Measurements from ENCODE around the gene STK39.

The STK39 gene

GRCh38 chr2:168191955-168192785 is 55.2 kb downstream of the STK39 start:
- peak overlapping the region; percentile 54 for H3K4me3 Mint-ChIP-seq
- no peak for DNase-seq (ENCODE audit: low spot score)
- H3K4me1 Mint-ChIP-seq (ENCODE audit: low read depth) = peaks cover 81% of the 10 kb centered on the region
- H3K27me3 Mint-ChIP-seq (ENCODE audit: low read depth) = no peaks in the 10 kb centered on the region
- peaks cover 18% of the 10 kb centered on the region for H3K36me3 Mint-ChIP-seq (ENCODE audit: low read depth)
- H3K9me3 Mint-ChIP-seq = peaks cover 3% of the 10 kb centered on the region
- H3K27ac Mint-ChIP-seq = peak overlapping the region; percentile 23

- DNase-seq (ENCODE audit: low spot score) = no peak
- Mint-ChIP-seq H3K4me3 (no peak overlapping the region), H3K27me3 (ENCODE audit: low read depth) (no peaks in the 10 kb centered on the region), H3K27ac (no peak overlapping the region), H3K36me3 (ENCODE audit: low read depth) (peaks cover 11% of the 10 kb centered on the region), H3K4me1 (ENCODE audit: low read depth) (peaks cover 78% of the 10 kb centered on the region), H3K9me3 (no peaks in the 10 kb centered on the region)
These were observed 56.6 kb downstream of the STK39 start for GRCh38 chr2:168190590-168191336.

- H3K4me1 Mint-ChIP-seq (ENCODE audit: low read depth) = peaks cover 79% of the 10 kb centered on the region
- H3K27ac Mint-ChIP-seq = no peak overlapping the region
- H3K36me3 Mint-ChIP-seq (ENCODE audit: low read depth) = peaks cover 11% of the 10 kb centered on the region
- no peak overlapping the region for H3K4me3 Mint-ChIP-seq
- no peak for DNase-seq (ENCODE audit: low spot score)
- no peaks in the 10 kb centered on the region for H3K9me3 Mint-ChIP-seq
- no peaks in the 10 kb centered on the region for H3K27me3 Mint-ChIP-seq (ENCODE audit: low read depth)
These were observed 57.4 kb downstream of the STK39 start for GRCh38 chr2:168189835-168190569.

- no peak overlapping the region for H3K4me3 Mint-ChIP-seq
- H3K36me3 Mint-ChIP-seq (ENCODE audit: low read depth) = peaks cover 13% of the 10 kb centered on the region
- H3K27me3 Mint-ChIP-seq (ENCODE audit: low read depth) = no peaks in the 10 kb centered on the region
- H3K27ac Mint-ChIP-seq = no peak overlapping the region
- no peaks in the 10 kb centered on the region for H3K9me3 Mint-ChIP-seq
- DNase-seq (ENCODE audit: low spot score) = no peak
- H3K4me1 Mint-ChIP-seq (ENCODE audit: low read depth) = peaks cover 85% of the 10 kb centered on the region
These were observed 59.4 kb downstream of the STK39 start for GRCh38 chr2:168188002-168188401.

GRCh38 chr2:168186452-168186851 is 60.9 kb downstream of the STK39 start:
- H3K4me3 Mint-ChIP-seq = no peak overlapping the region
- peaks cover 87% of the 10 kb centered on the region for H3K4me1 Mint-ChIP-seq (ENCODE audit: low read depth)
- no peaks in the 10 kb centered on the region for H3K9me3 Mint-ChIP-seq
- H3K27me3 Mint-ChIP-seq (ENCODE audit: low read depth) = no peaks in the 10 kb centered on the region
- no peak overlapping the region for H3K27ac Mint-ChIP-seq
- DNase-seq (ENCODE audit: low spot score) = no peak
- peaks cover 17% of the 10 kb centered on the region for H3K36me3 Mint-ChIP-seq (ENCODE audit: low read depth)

- H3K9me3 Mint-ChIP-seq = no peaks in the 10 kb centered on the region
- no peak overlapping the region for H3K4me3 Mint-ChIP-seq
- H3K27me3 Mint-ChIP-seq (ENCODE audit: low read depth) = no peaks in the 10 kb centered on the region
- peaks cover 82% of the 10 kb centered on the region for H3K4me1 Mint-ChIP-seq (ENCODE audit: low read depth)
- H3K27ac Mint-ChIP-seq = no peak overlapping the region
- peaks cover 20% of the 10 kb centered on the region for H3K36me3 Mint-ChIP-seq (ENCODE audit: low read depth)
- no peak for DNase-seq (ENCODE audit: low spot score)
These were observed 61.7 kb downstream of the STK39 start for GRCh38 chr2:168185583-168186274.

GRCh38 chr2:168184681-168185513 is 62.5 kb downstream of the STK39 start:
- DNase-seq (ENCODE audit: low spot score) = no peak
- Mint-ChIP-seq H3K9me3 (no peaks in the 10 kb centered on the region), H3K36me3 (ENCODE audit: low read depth) (peaks cover 21% of the 10 kb centered on the region), H3K27ac (no peak overlapping the region), H3K4me3 (no peak overlapping the region), H3K27me3 (ENCODE audit: low read depth) (no peaks in the 10 kb centered on the region), H3K4me1 (ENCODE audit: low read depth) (peaks cover 75% of the 10 kb centered on the region)

GRCh38 chr2:168183308-168183997 is 63.9 kb downstream of the STK39 start:
- no peak overlapping the region for H3K4me3 Mint-ChIP-seq
- peak overlapping the region; percentile 13 for H3K27ac Mint-ChIP-seq
- peaks cover 73% of the 10 kb centered on the region for H3K4me1 Mint-ChIP-seq (ENCODE audit: low read depth)
- peaks cover 24% of the 10 kb centered on the region for H3K36me3 Mint-ChIP-seq (ENCODE audit: low read depth)
- H3K9me3 Mint-ChIP-seq = no peaks in the 10 kb centered on the region
- no peaks in the 10 kb centered on the region for H3K27me3 Mint-ChIP-seq (ENCODE audit: low read depth)
- no peak for DNase-seq (ENCODE audit: low spot score)

GRCh38 chr2:168182550-168183249 is 64.7 kb downstream of the STK39 start:
- peaks cover 73% of the 10 kb centered on the region for H3K4me1 Mint-ChIP-seq (ENCODE audit: low read depth)
- H3K4me3 Mint-ChIP-seq = peak overlapping the region; percentile 5
- no peak for DNase-seq (ENCODE audit: low spot score)
- peaks cover 26% of the 10 kb centered on the region for H3K36me3 Mint-ChIP-seq (ENCODE audit: low read depth)
- peak overlapping the region; percentile 13 for H3K27ac Mint-ChIP-seq
- no peaks in the 10 kb centered on the region for H3K9me3 Mint-ChIP-seq
- no peaks in the 10 kb centered on the region for H3K27me3 Mint-ChIP-seq (ENCODE audit: low read depth)

- peaks cover 31% of the 10 kb centered on the region for H3K36me3 Mint-ChIP-seq (ENCODE audit: low read depth)
- peaks cover 77% of the 10 kb centered on the region for H3K4me1 Mint-ChIP-seq (ENCODE audit: low read depth)
- H3K9me3 Mint-ChIP-seq = no peaks in the 10 kb centered on the region
- H3K27ac Mint-ChIP-seq = no peak overlapping the region
- no peaks in the 10 kb centered on the region for H3K27me3 Mint-ChIP-seq (ENCODE audit: low read depth)
- peak overlapping the region; percentile 53 for H3K4me3 Mint-ChIP-seq
- DNase-seq (ENCODE audit: low spot score) = no peak
These were observed 65.6 kb downstream of the STK39 start for GRCh38 chr2:168181825-168182224.

- Mint-ChIP-seq H3K4me3 (no peak overlapping the region), H3K9me3 (no peaks in the 10 kb centered on the region), H3K36me3 (ENCODE audit: low read depth) (peaks cover 31% of the 10 kb centered on the region), H3K4me1 (ENCODE audit: low read depth) (peaks cover 78% of the 10 kb centered on the region), H3K27me3 (ENCODE audit: low read depth) (no peaks in the 10 kb centered on the region), H3K27ac (no peak overlapping the region)
- no peak for DNase-seq (ENCODE audit: low spot score)
These were observed 66.5 kb downstream of the STK39 start for GRCh38 chr2:168180914-168181313.

- no peak for DNase-seq (ENCODE audit: low spot score)
- H3K27me3 Mint-ChIP-seq (ENCODE audit: low read depth) = no peaks in the 10 kb centered on the region
- H3K9me3 Mint-ChIP-seq = no peaks in the 10 kb centered on the region
- peaks cover 31% of the 10 kb centered on the region for H3K36me3 Mint-ChIP-seq (ENCODE audit: low read depth)
- H3K4me1 Mint-ChIP-seq (ENCODE audit: low read depth) = peaks cover 78% of the 10 kb centered on the region
- no peak overlapping the region for H3K27ac Mint-ChIP-seq
- no peak overlapping the region for H3K4me3 Mint-ChIP-seq
These were observed 66.9 kb downstream of the STK39 start for GRCh38 chr2:168180483-168180882.
